OCI-LY7 (cell line): ENCODE data around the gene PMIS2. TPM values are rescaled to one million over a fixed set of nuclear protein-coding genes. Genes with fewer than 3 reads are reported as not detected.

ENCODE experiments used
- BruUV-seq: library from RNA; stranded (reverse); fragments of 400-500 nt; replicated peaks from 2 replicates; lab custom pipeline; 2021; lab: Mats Ljungman, UMichigan
- CTCF ChIA-PET: fragments of 300-600 bp; sonication (Branson Sonifier 250); formaldehyde crosslinking; loops from one replicate; lab custom pipeline; 2022; ENCODE audit warnings: antibody characterized with exemption; ENCODE audit not compliant: unreplicated experiment; lab: Charles Lee
- POLR2A ChIA-PET: fragments of 300-600 bp; sonication (Branson Sonifier 250); formaldehyde crosslinking; loops from one replicate; lab custom pipeline; 2022; ENCODE audit warnings: antibody characterized with exemption; lab: Charles Lee
- DNase-seq: peaks from one replicate; pipeline ENCODE4 v3.0.0-alpha.2; 2015; ENCODE audit warnings: low spot score
- H2AFZ ChIP-seq: fragments of 200-600 bp; sonication (generic), shearing (Covaris generic); 2 replicates; pipeline ENCODE4 v1.6.1; 2014; ENCODE audit warnings: mild to moderate bottlenecking, antibody characterized with exemption, low read length, moderate library complexity
- H3K27ac ChIP-seq: fragments of 200-600 bp; sonication (generic); 2 replicates; pipeline ENCODE4 v1.5.1; 2014; ENCODE audit warnings: mixed run types, low read depth, mild to moderate bottlenecking, moderate library complexity, low read length, inconsistent platforms; ENCODE audit not compliant: poor library complexity, severe bottlenecking
- H3K36me3 ChIP-seq: fragments of 200-600 bp; sonication (generic); 2 replicates; pipeline ENCODE4 v1.6.1; 2014; ENCODE audit warnings: mild to moderate bottlenecking, antibody characterized with exemption, low read length, moderate library complexity, mixed read lengths; ENCODE audit not compliant: insufficient read depth
- H3K4me1 ChIP-seq: fragments of 200-600 bp; sonication (generic); 2 replicates; pipeline ENCODE4 v1.5.1; 2014; ENCODE audit warnings: mild to moderate bottlenecking, low read length; ENCODE audit not compliant: insufficient read depth, poor library complexity, severe bottlenecking
- H3K4me2 ChIP-seq: fragments of 200-600 bp; sonication (generic); 2 replicates; pipeline ENCODE4 v1.6.1; 2014; ENCODE audit warnings: mild to moderate bottlenecking, low read length
- H3K4me3 ChIP-seq: fragments of 200-600 bp; sonication (generic); 2 replicates; pipeline ENCODE4 v1.5.1; 2014; ENCODE audit warnings: mild to moderate bottlenecking, low read depth, low read length; ENCODE audit not compliant: poor library complexity, severe bottlenecking
- H3K79me2 ChIP-seq: fragments of 200-600 bp; sonication (generic); 2 replicates; pipeline ENCODE4 v1.6.1; 2016; ENCODE audit warnings: low read depth, mild to moderate bottlenecking, low read length, moderate library complexity, mixed read lengths; ENCODE audit not compliant: insufficient read depth
- H3K9me2 ChIP-seq: fragments of 200-600 bp; sonication (generic); 2 replicates; pipeline ENCODE4 v1.6.1; 2016; ENCODE audit warnings: mild to moderate bottlenecking, low read length, mixed read lengths; ENCODE audit not compliant: insufficient read depth
- H3K9me3 ChIP-seq: fragments of 200-600 bp; sonication (generic); 2 replicates; pipeline ENCODE4 v1.6.1; 2014; ENCODE audit warnings: mild to moderate bottlenecking, mixed run types, low read length, mixed read lengths
- H4K20me1 ChIP-seq: fragments of 200-600 bp; sonication (generic); 2 replicates; pipeline ENCODE4 v1.6.1; 2014; ENCODE audit warnings: mild to moderate bottlenecking, antibody characterized with exemption, low read length, moderate library complexity, mixed read lengths; ENCODE audit not compliant: insufficient read depth
- EZH2phosphoT487 ChIP-seq: fragments of 200-600 bp; sonication (generic); IDR thresholded peaks from 2 replicates; pipeline ENCODE4 v1.6.1; 2018; ENCODE audit warnings: low read depth, borderline replicate concordance, mild to moderate bottlenecking, mixed run types, antibody characterized with exemption, low read length, moderate library complexity, mixed read lengths
- intact Hi-C: fragments of 100-400 bp; cut with micrococcal nuclease; formaldehyde crosslinking; loops from one replicate; pipeline ENCODE4 v1.10.0; 2022; ENCODE audit not compliant: unreplicated experiment
- total RNA-seq, 2 experiments: library from RNA; depleted of rRNA in 1 of 2; stranded (reverse); fragments of >200 nt in 1 of 2; shearing (Covaris generic) in 1 of 2; gene quantifications; 2 replicates each; pipeline ENCODE4 v1.2.3, GENCODE V29; 2014 to 2022
- TF ChIP-seq, protein P1 (sequence below): fragments of 200-600 bp; sonication (generic); conservative IDR thresholded peaks from 2 replicates; pipeline ENCODE4 v1.5.1; 2014; ENCODE audit warnings: mild to moderate bottlenecking, antibody characterized with exemption, low read length, moderate library complexity, mixed read lengths

The PMIS2 gene
- total RNA-seq, 2 experiments from 2014 or later: not detected

DNA sequence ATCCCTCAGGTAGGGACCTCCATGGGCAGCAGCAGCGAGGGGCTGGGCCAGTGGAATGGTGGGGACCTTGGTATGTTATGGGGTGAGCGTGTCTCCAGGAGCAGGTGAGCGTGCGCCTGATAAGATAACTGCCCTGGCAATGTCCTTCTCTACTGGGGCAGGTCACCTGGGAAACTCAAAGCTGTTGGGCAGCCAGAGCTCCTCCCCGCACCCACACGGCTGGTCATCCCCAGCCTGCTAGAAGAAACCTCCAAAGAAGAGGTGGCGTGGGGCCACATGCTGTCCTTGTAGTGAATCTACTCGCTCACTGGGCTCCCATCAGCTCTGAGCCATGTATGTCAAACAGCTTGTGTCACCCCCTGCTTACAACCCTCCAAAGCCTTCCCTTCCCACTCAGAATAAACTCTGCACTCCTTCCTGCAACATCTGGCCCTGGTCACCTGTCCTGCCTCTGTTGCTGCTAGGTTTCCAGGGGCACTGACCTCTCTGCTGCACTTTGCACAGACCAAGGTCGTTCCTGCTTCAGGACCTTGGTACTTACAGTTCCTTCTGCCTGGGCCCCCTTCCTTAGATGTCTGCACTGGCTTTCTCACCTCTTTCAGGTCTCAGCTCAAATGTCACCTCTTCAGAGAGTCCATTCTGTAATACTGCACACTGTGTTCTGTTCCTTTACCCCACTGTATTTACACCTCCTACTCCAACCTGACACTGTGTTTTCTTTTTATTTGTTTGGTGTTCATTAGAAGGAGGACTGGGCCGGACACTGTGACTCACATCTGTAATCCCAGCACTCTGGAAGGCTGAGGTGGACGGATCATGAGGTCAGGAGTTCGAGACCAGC, 20.7 kb upstream of the PMIS2 start:
- Histone ChIP-seq H3K4me2 (no peak overlapping the region), H4K20me1 (no peaks in the 10 kb centered on the region), H3K36me3 (no peaks in the 10 kb centered on the region), H2AFZ (no peak overlapping the region), H3K4me3 (no peak overlapping the region), H3K27ac (no peak overlapping the region), H3K9me2 (no peaks in the 10 kb centered on the region), H3K9me3 (no peaks in the 10 kb centered on the region), H3K4me1 (no peaks in the 10 kb centered on the region), H3K79me2 (no peaks in the 10 kb centered on the region)
- TF ChIP-seq EZH2phosphoT487: no peak
- TF ChIP-seq, protein P1, sequence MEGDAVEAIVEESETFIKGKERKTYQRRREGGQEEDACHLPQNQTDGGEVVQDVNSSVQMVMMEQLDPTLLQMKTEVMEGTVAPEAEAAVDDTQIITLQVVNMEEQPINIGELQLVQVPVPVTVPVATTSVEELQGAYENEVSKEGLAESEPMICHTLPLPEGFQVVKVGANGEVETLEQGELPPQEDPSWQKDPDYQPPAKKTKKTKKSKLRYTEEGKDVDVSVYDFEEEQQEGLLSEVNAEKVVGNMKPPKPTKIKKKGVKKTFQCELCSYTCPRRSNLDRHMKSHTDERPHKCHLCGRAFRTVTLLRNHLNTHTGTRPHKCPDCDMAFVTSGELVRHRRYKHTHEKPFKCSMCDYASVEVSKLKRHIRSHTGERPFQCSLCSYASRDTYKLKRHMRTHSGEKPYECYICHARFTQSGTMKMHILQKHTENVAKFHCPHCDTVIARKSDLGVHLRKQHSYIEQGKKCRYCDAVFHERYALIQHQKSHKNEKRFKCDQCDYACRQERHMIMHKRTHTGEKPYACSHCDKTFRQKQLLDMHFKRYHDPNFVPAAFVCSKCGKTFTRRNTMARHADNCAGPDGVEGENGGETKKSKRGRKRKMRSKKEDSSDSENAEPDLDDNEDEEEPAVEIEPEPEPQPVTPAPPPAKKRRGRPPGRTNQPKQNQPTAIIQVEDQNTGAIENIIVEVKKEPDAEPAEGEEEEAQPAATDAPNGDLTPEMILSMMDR: no peak
- BruUV-seq: no TSS peak
- no peak for DNase-seq
- CTCF ChIA-PET: interaction anchor here (1.1 kb wide), 1 partner anchor 78 kb away, joined by 3 read pairs; no protein-coding TSS in a partner anchor
- POLR2A ChIA-PET: interaction anchor here (0.7 kb wide), 2 partner anchors 13 to 210 kb away, joined by 4 to 8 read pairs; no protein-coding TSS in a partner anchor
- intact Hi-C loops: no loop called here

DNA sequence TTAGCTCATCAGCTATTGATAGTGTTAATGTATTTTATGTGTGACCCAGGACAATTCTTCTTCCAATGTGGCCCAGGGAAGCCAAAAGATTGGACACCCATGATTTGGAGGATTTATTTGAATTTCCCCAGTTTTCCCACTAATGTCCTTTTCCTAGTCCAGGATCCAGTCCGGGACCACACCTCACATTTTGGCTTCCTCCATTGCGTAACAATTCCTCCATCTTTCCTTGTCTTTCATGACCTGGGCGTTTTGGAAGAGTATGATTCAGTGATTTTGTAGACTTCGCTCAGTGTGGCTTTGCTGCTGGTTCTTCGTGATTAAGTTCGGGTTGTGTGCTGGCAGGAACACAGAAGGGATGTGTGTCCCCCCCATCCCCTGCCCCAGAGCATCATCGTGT, 19.2 kb upstream of the PMIS2 start:
- Histone ChIP-seq H3K36me3 (no peaks in the 10 kb centered on the region), H3K79me2 (no peaks in the 10 kb centered on the region), H3K4me3 (no peak overlapping the region), H3K9me3 (no peaks in the 10 kb centered on the region), H2AFZ (no peak overlapping the region), H3K4me1 (no peaks in the 10 kb centered on the region), H3K27ac (no peak overlapping the region), H4K20me1 (no peaks in the 10 kb centered on the region), H3K9me2 (no peaks in the 10 kb centered on the region), H3K4me2 (no peak overlapping the region)
- intact Hi-C loops: no loop called here
- TF ChIP-seq, protein P1: no peak
- TF ChIP-seq EZH2phosphoT487: no peak
- POLR2A ChIA-PET: interaction anchor here (0.6 kb wide), 1 partner anchor 435 kb away, joined by 3 read pairs; no protein-coding TSS in a partner anchor
- no peak for DNase-seq
- BruUV-seq: no TSS peak
- CTCF ChIA-PET: no interaction called here

DNA sequence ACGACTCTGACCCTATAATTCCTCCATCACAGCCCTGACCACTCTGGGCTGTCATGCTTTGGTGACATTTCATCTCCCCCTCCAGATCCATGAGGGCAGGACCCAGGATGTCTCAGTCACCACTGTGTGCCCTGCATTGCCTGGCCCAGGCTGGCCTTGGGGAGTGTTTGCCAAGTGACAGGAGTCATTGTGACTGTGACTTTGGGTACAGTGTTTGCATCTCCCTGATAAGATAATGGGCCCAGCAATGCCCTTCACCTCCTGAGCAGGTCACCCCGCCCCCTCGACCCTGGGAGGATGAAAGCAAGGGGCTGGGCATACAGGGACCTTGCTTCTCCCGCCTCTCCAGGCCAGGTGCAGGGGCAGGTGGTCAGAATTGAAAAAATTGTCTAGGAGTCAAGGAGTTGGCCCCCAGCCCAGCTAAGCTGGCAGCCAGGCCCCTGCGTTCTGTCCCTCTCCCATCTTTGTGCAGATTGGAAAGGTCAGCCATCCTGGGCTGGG, 16.6 kb upstream of the PMIS2 start:
- no peak overlapping the region for H3K27ac ChIP-seq
- ChIA-PET POLR2A (no interaction called here), CTCF (no interaction called here)
- no peak overlapping the region for H3K4me2 ChIP-seq
- DNase-seq: no peak
- no peaks in the 10 kb centered on the region for H4K20me1 ChIP-seq
- no peak overlapping the region for H2AFZ ChIP-seq
- H3K79me2 ChIP-seq: no peaks in the 10 kb centered on the region
- TF ChIP-seq, protein P1: no peak
- no peak for TF ChIP-seq EZH2phosphoT487
- H3K36me3 ChIP-seq: no peaks in the 10 kb centered on the region
- intact Hi-C loops: no loop called here
- H3K4me3 ChIP-seq: no peak overlapping the region
- H3K4me1 ChIP-seq: no peaks in the 10 kb centered on the region
- H3K9me2 ChIP-seq: no peaks in the 10 kb centered on the region
- no peaks in the 10 kb centered on the region for H3K9me3 ChIP-seq
- BruUV-seq: no TSS peak
